ENCODE data around the gene ZNF529.

- TF ChIP-seq YY1 (IDR thresholded peaks at IDR 0.05; ENCODE audit: insufficient read depth, insufficient read length): no peak
- TF ChIP-seq ZNF274 (IDR thresholded peaks at IDR 0.05; ENCODE audit: low read depth, low read length): peak; percentile 96
- no peak for TF ChIP-seq SUZ12 (IDR thresholded peaks at IDR 0.05; ENCODE audit: extremely low read depth, insufficient read depth, insufficient read length)
Observed at GRCh38 chr19:36547001-36547732, 25.9 kb downstream of the ZNF529 start.
